Measurements from ENCODE around the gene CABP1. TPM values are rescaled to one million over a fixed set of nuclear protein-coding genes. Genes with fewer than 3 reads are reported as not detected.
A peak's percentile ranks its signal among the peaks of the same experiment; 100 is the strongest.

Gene CABP1
- total and polyA plus RNA-seq, 2 of the 13 experiments (the other 11 are each of a cell fraction or from before 2014, with no cell fraction given): not detected

- TF ChIP-seq, protein P1, sequence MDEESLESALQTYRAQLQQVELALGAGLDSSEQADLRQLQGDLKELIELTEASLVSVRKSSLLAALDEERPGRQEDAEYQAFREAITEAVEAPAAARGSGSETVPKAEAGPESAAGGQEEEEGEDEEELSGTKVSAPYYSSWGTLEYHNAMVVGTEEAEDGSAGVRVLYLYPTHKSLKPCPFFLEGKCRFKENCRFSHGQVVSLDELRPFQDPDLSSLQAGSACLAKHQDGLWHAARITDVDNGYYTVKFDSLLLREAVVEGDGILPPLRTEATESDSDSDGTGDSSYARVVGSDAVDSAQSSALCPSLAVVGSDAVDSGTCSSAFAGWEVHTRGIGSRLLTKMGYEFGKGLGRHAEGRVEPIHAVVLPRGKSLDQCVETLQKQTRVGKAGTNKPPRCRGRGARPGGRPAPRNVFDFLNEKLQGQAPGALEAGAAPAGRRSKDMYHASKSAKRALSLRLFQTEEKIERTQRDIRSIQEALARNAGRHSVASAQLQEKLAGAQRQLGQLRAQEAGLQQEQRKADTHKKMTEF (CRISPR knock-in tag; IDR thresholded peaks at IDR 0.05): peak; percentile 75; the same call in 1 of the 2 replicates
- peak; percentile 88 for TF ChIP-seq NR2C2 (CRISPR knock-in tag; IDR thresholded peaks at IDR 0.05; ENCODE audit: borderline replicate concordance)
- 0 out of 2 replicates have a peak, but pooled peaks have one; percentile 2 for TF ChIP-seq MTERF4 (CRISPR knock-in tag; IDR thresholded peaks at IDR 0.05)
- no peak for TF ChIP-seq ARNT (IDR thresholded peaks at IDR 0.05)
- TF ChIP-seq GABPA (IDR thresholded peaks at IDR 0.05; ENCODE audit: low read depth, low read length): peak; percentile 82
- peak; percentile 94 for TF ChIP-seq GABPA (CRISPR knock-in tag; IDR thresholded peaks at IDR 0.05; ENCODE audit: low read depth)
- TF ChIP-seq BCL6 (CRISPR knock-in tag; IDR thresholded peaks at IDR 0.05): no peak
- no peak for TF ChIP-seq HNF1A (IDR thresholded peaks at IDR 0.05; ENCODE audit: low read depth)
- TF ChIP-seq HNF1A (CRISPR knock-in tag; IDR thresholded peaks at IDR 0.05; ENCODE audit: borderline replicate concordance): peak; percentile 57; the same call in 1 of the 2 replicates
- no peak for TF ChIP-seq EEA1 (CRISPR knock-in tag; IDR thresholded peaks at IDR 0.05; ENCODE audit: borderline replicate concordance)
- 0 out of 2 replicates have a peak, but pooled peaks have one; percentile 55 for TF ChIP-seq RFX5 (IDR thresholded peaks at IDR 0.05; ENCODE audit: low read depth, low read length)
- 0 out of 2 replicates have a peak, but pooled peaks have one; percentile 32 for TF ChIP-seq ZFP37 (CRISPR knock-in tag; IDR thresholded peaks at IDR 0.05; ENCODE audit: borderline replicate concordance)
- TF ChIP-seq, protein P2, sequence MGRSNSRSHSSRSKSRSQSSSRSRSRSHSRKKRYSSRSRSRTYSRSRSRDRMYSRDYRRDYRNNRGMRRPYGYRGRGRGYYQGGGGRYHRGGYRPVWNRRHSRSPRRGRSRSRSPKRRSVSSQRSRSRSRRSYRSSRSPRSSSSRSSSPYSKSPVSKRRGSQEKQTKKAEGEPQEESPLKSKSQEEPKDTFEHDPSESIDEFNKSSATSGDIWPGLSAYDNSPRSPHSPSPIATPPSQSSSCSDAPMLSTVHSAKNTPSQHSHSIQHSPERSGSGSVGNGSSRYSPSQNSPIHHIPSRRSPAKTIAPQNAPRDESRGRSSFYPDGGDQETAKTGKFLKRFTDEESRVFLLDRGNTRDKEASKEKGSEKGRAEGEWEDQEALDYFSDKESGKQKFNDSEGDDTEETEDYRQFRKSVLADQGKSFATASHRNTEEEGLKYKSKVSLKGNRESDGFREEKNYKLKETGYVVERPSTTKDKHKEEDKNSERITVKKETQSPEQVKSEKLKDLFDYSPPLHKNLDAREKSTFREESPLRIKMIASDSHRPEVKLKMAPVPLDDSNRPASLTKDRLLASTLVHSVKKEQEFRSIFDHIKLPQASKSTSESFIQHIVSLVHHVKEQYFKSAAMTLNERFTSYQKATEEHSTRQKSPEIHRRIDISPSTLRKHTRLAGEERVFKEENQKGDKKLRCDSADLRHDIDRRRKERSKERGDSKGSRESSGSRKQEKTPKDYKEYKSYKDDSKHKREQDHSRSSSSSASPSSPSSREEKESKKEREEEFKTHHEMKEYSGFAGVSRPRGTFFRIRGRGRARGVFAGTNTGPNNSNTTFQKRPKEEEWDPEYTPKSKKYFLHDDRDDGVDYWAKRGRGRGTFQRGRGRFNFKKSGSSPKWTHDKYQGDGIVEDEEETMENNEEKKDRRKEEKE (IDR thresholded peaks at IDR 0.05): no peak
- peak; percentile 92 for TF ChIP-seq SMYD3 (CRISPR knock-in tag; IDR thresholded peaks at IDR 0.05)
- TF ChIP-seq ZFP90 (CRISPR knock-in tag; IDR thresholded peaks at IDR 0.05; ENCODE audit: borderline replicate concordance): peak; percentile 20
- TF ChIP-seq MXD4 (CRISPR knock-in tag; IDR thresholded peaks at IDR 0.05): no peak; the same call in 1 of the 2 replicates
- TF ChIP-seq, protein P3, sequence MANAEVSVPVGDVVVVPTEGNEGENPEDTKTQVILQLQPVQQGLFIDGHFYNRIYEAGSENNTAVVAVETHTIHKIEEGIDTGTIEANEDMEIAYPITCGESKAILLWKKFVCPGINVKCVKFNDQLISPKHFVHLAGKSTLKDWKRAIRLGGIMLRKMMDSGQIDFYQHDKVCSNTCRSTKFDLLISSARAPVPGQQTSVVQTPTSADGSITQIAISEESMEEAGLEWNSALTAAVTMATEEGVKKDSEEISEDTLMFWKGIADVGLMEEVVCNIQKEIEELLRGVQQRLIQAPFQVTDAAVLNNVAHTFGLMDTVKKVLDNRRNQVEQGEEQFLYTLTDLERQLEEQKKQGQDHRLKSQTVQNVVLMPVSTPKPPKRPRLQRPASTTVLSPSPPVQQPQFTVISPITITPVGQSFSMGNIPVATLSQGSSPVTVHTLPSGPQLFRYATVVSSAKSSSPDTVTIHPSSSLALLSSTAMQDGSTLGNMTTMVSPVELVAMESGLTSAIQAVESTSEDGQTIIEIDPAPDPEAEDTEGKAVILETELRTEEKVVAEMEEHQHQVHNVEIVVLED (CRISPR knock-in tag; IDR thresholded peaks at IDR 0.05; ENCODE audit: borderline replicate concordance): peak; percentile 72; the same call in 1 of the 2 replicates
These were observed 46.5 kb downstream of the CABP1 start, which contains the start of gene MLEC (continued) for GRCh38 chr12:120686690-120687577.
